NOMO-1 treated with dmso at 0.1 percent for 144 hours (cell line): ENCODE data around the gene ZNF664.
"Not testable (repeated sequence)": the region's sequence is repeated elsewhere in the genome, so short reads cannot be mapped to it uniquely, and the experiment has no call there.

Experiments
- DNase-seq: peaks from one replicate; lab custom pipeline; 2025; ENCODE audit not compliant: unreplicated experiment; lab: John Stamatoyannopoulos, UW

The ZNF664 gene

GRCh38 chr12:123941000-123941399 is 32.0 kb upstream of the ZNF664 start:
- no peak for DNase-seq

- no peak for DNase-seq
Measured at GRCh38 chr12:123941624-123942237, 31.3 kb upstream of the ZNF664 start.

GRCh38 chr12:123942238-123942653 is 30.8 kb upstream of the ZNF664 start:
- DNase-seq, result no peak

GRCh38 chr12:123942911-123943648 is 29.9 kb upstream of the ZNF664 start:
- no peak for DNase-seq

GRCh38 chr12:123943816-123944215 is 29.2 kb upstream of the ZNF664 start:
- DNase-seq, result no peak

GRCh38 chr12:123944696-123945095 is 28.3 kb upstream of the ZNF664 start:
- no peak for DNase-seq

- DNase-seq, result no peak
Measured at GRCh38 chr12:123945287-123946151, 27.5 kb upstream of the ZNF664 start.

- DNase-seq, result no peak
Measured at GRCh38 chr12:123946152-123946515, 26.9 kb upstream of the ZNF664 start.

- DNase-seq, result not testable (repeated sequence)
Measured at GRCh38 chr12:123946516-123947505, 26.2 kb upstream of the ZNF664 start.

- DNase-seq, result not testable (repeated sequence)
Measured at GRCh38 chr12:123947531-123947930, 25.5 kb upstream of the ZNF664 start.

GRCh38 chr12:123948401-123948795 is 24.6 kb upstream of the ZNF664 start:
- DNase-seq, result no peak

- no peak for DNase-seq
Measured at GRCh38 chr12:123948796-123949769, 23.9 kb upstream of the ZNF664 start.

GRCh38 chr12:123949770-123950165 is 23.2 kb upstream of the ZNF664 start:
- no peak for DNase-seq

GRCh38 chr12:123950476-123951349 is 22.3 kb upstream of the ZNF664 start:
- no peak for DNase-seq

GRCh38 chr12:123951467-123951866 is 21.5 kb upstream of the ZNF664 start:
- no peak for DNase-seq

GRCh38 chr12:123952037-123952436 is 21.0 kb upstream of the ZNF664 start:
- no peak for DNase-seq

GRCh38 chr12:123954647-123955350 is 18.2 kb upstream of the ZNF664 start:
- DNase-seq, result no peak

GRCh38 chr12:123956249-123956648 is 16.8 kb upstream of the ZNF664 start:
- no peak for DNase-seq
